GM23248 (cell line): ENCODE data around the gene SRC. TPM values are rescaled to one million over a fixed set of nuclear protein-coding genes. Genes with fewer than 3 reads are reported as not detected.

ENCODE experiments used
- DNase-seq: peaks from one replicate; pipeline ENCODE4 v3.0.0-alpha.2; 2015
- H2AFZ ChIP-seq: fragments of 200-600 bp; sonication (generic); 2 replicates; pipeline ENCODE4 v1.6.1; 2016; ENCODE audit warnings: antibody characterized with exemption
- H3F3A ChIP-seq: fragments of 200-600 bp; sonication (generic); 2 replicates; pipeline ENCODE4 v1.6.1; 2016; ENCODE audit warnings: mild to moderate bottlenecking, antibody characterized with exemption, mixed run types; ENCODE audit not compliant: insufficient read depth
- H3K27ac ChIP-seq: fragments of 200-600 bp; sonication (generic); 2 replicates; pipeline ENCODE4 v1.5.1; 2016; ENCODE audit warnings: mild to moderate bottlenecking
- H3K27me3 ChIP-seq: fragments of 200-600 bp; sonication (generic); replicated peaks from 2 replicates; pipeline ENCODE4 v1.6.1; 2016; ENCODE audit warnings: mild to moderate bottlenecking; ENCODE audit not compliant: insufficient read depth
- H3K36me3 ChIP-seq: fragments of 200-600 bp; sonication (generic); 2 replicates; pipeline ENCODE4 v1.6.1; 2016; ENCODE audit warnings: low read depth, mild to moderate bottlenecking
- H3K4me1 ChIP-seq: fragments of 200-600 bp; sonication (generic); 2 replicates; pipeline ENCODE4 v1.6.1; 2016; ENCODE audit warnings: mild to moderate bottlenecking; ENCODE audit not compliant: insufficient read depth
- H3K4me2 ChIP-seq: fragments of 200-600 bp; sonication (generic); one replicate; pipeline ENCODE4 v1.6.1; 2016; ENCODE audit warnings: mild to moderate bottlenecking; ENCODE audit not compliant: unreplicated experiment
- H3K4me3 ChIP-seq: fragments of 200-600 bp; sonication (generic); 2 replicates; pipeline ENCODE4 v1.5.1; 2016; ENCODE audit warnings: mild to moderate bottlenecking
- H3K79me2 ChIP-seq: fragments of 200-600 bp; sonication (generic); 2 replicates; pipeline ENCODE4 v1.6.1; 2016; ENCODE audit warnings: mild to moderate bottlenecking; ENCODE audit not compliant: insufficient read depth
- H3K9ac ChIP-seq: fragments of 200-600 bp; sonication (generic); 2 replicates; pipeline ENCODE4 v1.6.1; 2016; ENCODE audit warnings: mild to moderate bottlenecking
- H3K9me2 ChIP-seq: fragments of 200-600 bp; sonication (generic); 2 replicates; pipeline ENCODE4 v1.6.1; 2016; ENCODE audit warnings: mixed run types, mild to moderate bottlenecking, moderate library complexity; ENCODE audit not compliant: insufficient read depth
- H3K9me3 ChIP-seq: fragments of 200-600 bp; sonication (generic); one replicate; pipeline ENCODE4 v1.6.1; 2017; ENCODE audit warnings: low read depth
- H4K20me1 ChIP-seq: fragments of 200-600 bp; sonication (generic); 2 replicates; pipeline ENCODE4 v1.6.0; 2016; ENCODE audit not compliant: insufficient read depth
- EZH2 ChIP-seq: fragments of 200-600 bp; sonication (generic); IDR thresholded peaks from 2 replicates; pipeline ENCODE4 v1.6.1; 2018; ENCODE audit warnings: antibody characterized with exemption, mild to moderate bottlenecking; ENCODE audit not compliant: insufficient read depth, poor library complexity, severe bottlenecking
- EZH2phosphoT487 ChIP-seq: fragments of 200-600 bp; sonication (generic); IDR thresholded peaks from 2 replicates; pipeline ENCODE4 v1.6.1; 2018; ENCODE audit warnings: antibody characterized with exemption, moderate library complexity, mild to moderate bottlenecking, low read depth; ENCODE audit not compliant: insufficient read depth
- WGBS, 2 experiments: methylation state at CpG; one replicate each; pipeline ENCODE4 v1.1.6; 2015 to 2017; ENCODE audit warnings: low lambda C conversion rate in 2 of 2, low coverage in 1 of 2; ENCODE audit errors: missing lambda C conversion rate in 2 of 2; 5-methylcytosine and 5-hydroxymethylcytosine counted together
- in situ Hi-C: fragments of 300-500 bp; cut with MboI; formaldehyde crosslinking; loops from 2 replicates; pipeline ENCODE4 v1.15.0; 2020
- polyA plus RNA-seq: library from polyadenylated mRNA; unstranded; fragments of >200 nt; fragmentation: Nextera tagmentation; extraction: Ambion mirVana; gene quantifications from 2 replicates; pipeline ENCODE4 v1.2.1, GENCODE V29; 2016
- total RNA-seq: library from RNA; depleted of rRNA; stranded (reverse); fragments of >200 nt; shearing (Covaris generic); gene quantifications from 2 replicates; pipeline ENCODE4 v1.2.3, GENCODE V29; 2014

Gene SRC
- total and polyA plus RNA-seq, 2 experiments from 2014 or later = 17.0 to 28.6 TPM

DNA sequence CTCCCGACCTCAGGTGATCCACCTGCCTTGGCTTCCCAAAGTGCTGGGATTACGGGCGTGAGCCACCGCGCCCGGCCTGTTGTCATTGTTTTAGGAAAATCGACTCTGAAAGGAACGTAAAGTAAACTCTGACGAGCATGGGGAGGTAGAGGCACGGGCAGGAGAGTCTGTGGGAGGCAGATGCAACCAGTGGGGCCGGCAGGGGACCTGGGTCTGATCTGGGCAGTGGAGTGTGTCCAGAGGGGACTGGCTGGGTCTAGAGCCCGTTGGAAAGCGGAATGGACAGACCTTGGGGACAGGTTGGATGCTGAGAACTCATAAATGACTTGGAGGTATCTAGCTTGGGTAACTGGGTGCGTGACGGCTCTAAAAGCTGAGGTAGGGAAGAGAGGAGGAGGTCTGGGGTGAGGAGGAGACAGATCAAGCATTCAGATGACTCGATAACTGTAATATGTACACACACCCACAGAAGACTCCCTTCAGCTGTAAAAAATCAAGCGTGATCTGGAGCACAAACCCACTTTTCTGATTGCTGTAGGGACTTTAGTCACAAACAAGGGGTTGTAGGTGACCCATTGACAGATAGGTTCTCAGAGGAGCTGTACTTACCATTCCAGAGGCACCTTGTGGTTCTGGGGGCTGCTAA lies 34.1 kb upstream of the SRC start:
- Histone ChIP-seq H3K27ac (peak overlapping the region; percentile 83), H3K4me1 (peaks cover 33% of the 10 kb centered on the region), H4K20me1 (no peaks in the 10 kb centered on the region), H3K9me3 (no peaks in the 10 kb centered on the region), H3K36me3 (no peaks in the 10 kb centered on the region), H3K79me2 (peaks cover 70% of the 10 kb centered on the region), H2AFZ (peak overlapping the region; percentile 40; the same call in 1 of the 2 replicates), H3K4me3 (no peak overlapping the region), H3K4me2 (peak overlapping the region; percentile 19), H3K9ac (peak overlapping the region; percentile 59), H3F3A (peaks cover 14% of the 10 kb centered on the region; the same call in 1 of the 2 replicates), H3K27me3 (no peaks in the 10 kb centered on the region), H3K9me2 (no peaks in the 10 kb centered on the region)
- in situ Hi-C loops = no loop called here
- WGBS, 2 experiments = 69 to 73% methylated on average over 17 of the region's 17 CpGs
- TF ChIP-seq EZH2 (no peak), EZH2phosphoT487 (no peak)
- DNase-seq = peak; percentile 78

DNA sequence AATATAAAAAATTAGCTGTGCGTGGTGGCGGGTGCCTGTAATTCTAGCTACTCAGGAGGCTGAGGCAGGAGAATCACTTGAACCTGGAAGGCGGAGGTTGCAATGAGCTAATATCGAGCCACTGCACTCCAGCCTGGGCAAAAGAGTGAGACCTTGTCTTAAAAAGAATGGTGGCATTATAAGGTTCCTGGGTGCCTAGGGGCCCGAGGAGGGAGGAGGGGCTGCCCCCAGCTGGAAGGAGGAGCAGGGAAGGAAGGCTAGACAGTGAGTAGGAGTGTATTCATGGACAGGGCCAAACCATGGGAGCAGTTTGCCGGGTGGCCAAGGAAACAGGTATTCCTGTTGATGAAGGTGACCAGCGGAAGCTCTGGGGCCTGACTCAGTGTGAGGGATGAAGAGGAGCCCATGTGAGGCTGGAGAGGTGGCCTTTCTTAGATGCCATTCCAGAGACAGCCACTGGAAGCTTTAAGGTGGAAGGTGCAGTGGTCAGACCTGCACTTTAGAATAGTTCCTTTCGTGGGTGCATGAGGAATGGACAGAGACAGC lies 32.3 kb upstream of the SRC start:
- H3K79me2 ChIP-seq = peaks cover 52% of the 10 kb centered on the region
- 87 to 90% methylated on average over 8 of the region's 8 CpGs for WGBS, 2 experiments
- H3K4me3 ChIP-seq = no peak overlapping the region
- no peaks in the 10 kb centered on the region for H4K20me1 ChIP-seq
- no peaks in the 10 kb centered on the region for H3K9me3 ChIP-seq
- H3F3A ChIP-seq = peaks cover 14% of the 10 kb centered on the region; the same call in 1 of the 2 replicates
- TF ChIP-seq EZH2phosphoT487 (no peak), EZH2 (no peak)
- no peaks in the 10 kb centered on the region for H3K27me3 ChIP-seq
- H3K9ac ChIP-seq = no peak overlapping the region
- H3K27ac ChIP-seq = peak overlapping the region; percentile 74; the same call in 1 of the 2 replicates
- H3K9me2 ChIP-seq = no peaks in the 10 kb centered on the region
- no peak for DNase-seq
- H2AFZ ChIP-seq = no peak overlapping the region
- no peak overlapping the region for H3K4me2 ChIP-seq
- in situ Hi-C loops = no loop called here
- H3K4me1 ChIP-seq = peaks cover 33% of the 10 kb centered on the region
- H3K36me3 ChIP-seq = no peaks in the 10 kb centered on the region

DNA sequence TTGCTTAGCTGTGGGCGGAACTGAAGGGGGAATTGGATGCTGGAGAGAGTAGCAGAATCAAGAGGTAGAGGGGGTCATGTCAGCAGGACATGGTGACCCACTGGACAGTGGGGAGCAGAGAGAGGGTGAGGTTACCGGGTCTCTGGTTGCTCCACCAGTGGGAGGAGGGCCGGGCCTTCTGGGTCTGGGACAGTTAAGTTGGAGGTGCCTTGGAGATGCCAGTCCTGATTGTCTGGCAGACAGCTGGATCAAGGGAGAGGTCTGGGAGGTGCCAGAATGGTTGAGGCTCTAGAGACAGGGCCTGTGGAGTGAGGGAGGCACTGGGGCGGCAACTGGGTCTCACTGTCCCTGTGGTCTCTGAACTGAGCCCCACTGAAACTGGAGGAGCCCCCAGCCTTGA lies 31.8 kb upstream of the SRC start:
- H3K4me3 ChIP-seq = no peak overlapping the region
- DNase-seq = no peak
- H3K36me3 ChIP-seq = no peaks in the 10 kb centered on the region
- H3K4me1 ChIP-seq = peaks cover 33% of the 10 kb centered on the region
- peaks cover 16% of the 10 kb centered on the region; the same call in 1 of the 2 replicates for H3F3A ChIP-seq
- no peaks in the 10 kb centered on the region for H4K20me1 ChIP-seq
- 63% methylated on average over 4 of the region's 4 CpGs for WGBS, 2 experiments
- H3K9me2 ChIP-seq = no peaks in the 10 kb centered on the region
- peak overlapping the region; percentile 61; the same call in 1 of the 2 replicates for H3K9ac ChIP-seq
- H3K4me2 ChIP-seq = peak overlapping the region; percentile 33
- no peaks in the 10 kb centered on the region for H3K27me3 ChIP-seq
- peak overlapping the region; percentile 74 for H3K27ac ChIP-seq
- H2AFZ ChIP-seq = no peak overlapping the region
- in situ Hi-C loops = no loop called here
- no peaks in the 10 kb centered on the region for H3K9me3 ChIP-seq
- TF ChIP-seq EZH2phosphoT487 (no peak), EZH2 (no peak)
- peaks cover 47% of the 10 kb centered on the region for H3K79me2 ChIP-seq

DNA sequence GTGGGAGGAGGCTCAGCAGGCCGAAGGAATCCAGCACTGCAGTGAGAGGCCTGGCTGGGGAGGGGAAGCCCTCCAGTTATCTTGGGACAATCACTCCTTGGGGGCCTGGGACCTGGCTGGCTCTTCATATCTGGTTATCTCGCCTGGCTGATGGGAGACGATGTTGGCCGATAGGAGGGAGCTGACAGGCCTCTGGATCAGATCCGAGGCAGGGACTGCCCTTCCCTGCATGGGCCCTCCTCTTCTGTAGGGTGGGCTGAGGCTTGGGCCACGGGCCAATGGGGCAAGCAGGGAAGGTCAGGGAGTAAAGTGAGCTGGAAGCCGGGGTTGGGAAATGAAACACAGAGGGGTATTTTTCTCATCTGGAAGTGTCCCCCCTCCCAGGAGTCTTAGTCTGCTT lies 31.3 kb upstream of the SRC start:
- no peak for TF ChIP-seq EZH2
- no peak for TF ChIP-seq EZH2phosphoT487
- Histone ChIP-seq H3K27ac (peak overlapping the region; percentile 74), H3K4me2 (peak overlapping the region; percentile 33), H3K9me2 (no peaks in the 10 kb centered on the region), H3K9me3 (no peaks in the 10 kb centered on the region), H3F3A (peaks cover 19% of the 10 kb centered on the region; the same call in 1 of the 2 replicates), H3K9ac (peak overlapping the region; percentile 61), H3K4me1 (peaks cover 33% of the 10 kb centered on the region), H3K4me3 (no peak overlapping the region), H3K36me3 (no peaks in the 10 kb centered on the region), H2AFZ (0 out of 2 replicates have a peak overlapping the region, but pooled peaks have one; percentile 23), H4K20me1 (no peaks in the 10 kb centered on the region), H3K79me2 (peaks cover 42% of the 10 kb centered on the region), H3K27me3 (no peaks in the 10 kb centered on the region)
- in situ Hi-C loops = no loop called here
- DNase-seq = peak; percentile 13
- WGBS, 2 experiments = 34 to 36% methylated on average over 7 of the region's 7 CpGs
